NCI-H2196 treated with DMSO at 0.1 percent for 48 hours (cell line): ENCODE results near the gene BCKDHA.

Experiments
- DNase-seq: peaks from one replicate; lab custom pipeline; 2025; ENCODE audit not compliant: unreplicated experiment; lab: John Stamatoyannopoulos, UW

Gene BCKDHA

GRCh38 chr19:41397086-41398049 is at the start of gene BCKDHA, which contains the start of gene EXOSC5:
Gene BCKDHA, plus strand, starts transcription at chr19:41397818. Its CDS starts 10 bp downstream, at chr19:41397828.
Gene EXOSC5, minus strand, starts transcription at chr19:41397359. Its CDS starts 31 bp downstream, at chr19:41397328.
- peak; percentile 99 for DNase-seq

DNA sequence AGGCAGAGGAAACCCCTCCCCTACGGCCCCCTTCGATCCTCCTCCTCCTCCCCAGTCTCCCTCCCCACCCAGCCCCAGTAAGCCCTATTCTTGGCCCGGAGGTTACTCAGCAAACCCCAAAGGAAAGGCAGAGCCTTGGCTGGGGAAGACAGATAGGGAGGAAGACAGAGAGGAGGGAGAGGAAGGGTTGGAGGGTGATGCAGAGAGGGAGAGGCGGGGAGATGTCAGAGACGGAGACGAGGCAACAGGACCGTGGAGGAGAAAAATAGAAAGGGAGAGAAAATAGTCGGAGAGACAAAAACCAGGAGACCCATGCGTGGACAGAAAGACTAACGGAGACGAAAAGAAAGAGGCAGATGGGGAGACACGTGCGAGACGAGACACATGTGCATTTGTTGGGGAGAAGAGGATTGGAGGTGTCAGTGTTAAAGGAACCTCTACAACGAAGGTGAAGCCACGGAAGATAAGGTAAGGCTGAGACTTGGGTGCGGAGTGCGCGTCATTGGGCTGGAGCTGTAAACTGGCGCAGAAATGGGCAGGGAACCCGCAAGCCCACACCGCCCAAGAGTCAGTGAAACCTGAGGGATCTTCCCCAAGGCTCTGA is 46.8 kb upstream of the BCKDHA start:
- DNase-seq: no peak

DNA sequence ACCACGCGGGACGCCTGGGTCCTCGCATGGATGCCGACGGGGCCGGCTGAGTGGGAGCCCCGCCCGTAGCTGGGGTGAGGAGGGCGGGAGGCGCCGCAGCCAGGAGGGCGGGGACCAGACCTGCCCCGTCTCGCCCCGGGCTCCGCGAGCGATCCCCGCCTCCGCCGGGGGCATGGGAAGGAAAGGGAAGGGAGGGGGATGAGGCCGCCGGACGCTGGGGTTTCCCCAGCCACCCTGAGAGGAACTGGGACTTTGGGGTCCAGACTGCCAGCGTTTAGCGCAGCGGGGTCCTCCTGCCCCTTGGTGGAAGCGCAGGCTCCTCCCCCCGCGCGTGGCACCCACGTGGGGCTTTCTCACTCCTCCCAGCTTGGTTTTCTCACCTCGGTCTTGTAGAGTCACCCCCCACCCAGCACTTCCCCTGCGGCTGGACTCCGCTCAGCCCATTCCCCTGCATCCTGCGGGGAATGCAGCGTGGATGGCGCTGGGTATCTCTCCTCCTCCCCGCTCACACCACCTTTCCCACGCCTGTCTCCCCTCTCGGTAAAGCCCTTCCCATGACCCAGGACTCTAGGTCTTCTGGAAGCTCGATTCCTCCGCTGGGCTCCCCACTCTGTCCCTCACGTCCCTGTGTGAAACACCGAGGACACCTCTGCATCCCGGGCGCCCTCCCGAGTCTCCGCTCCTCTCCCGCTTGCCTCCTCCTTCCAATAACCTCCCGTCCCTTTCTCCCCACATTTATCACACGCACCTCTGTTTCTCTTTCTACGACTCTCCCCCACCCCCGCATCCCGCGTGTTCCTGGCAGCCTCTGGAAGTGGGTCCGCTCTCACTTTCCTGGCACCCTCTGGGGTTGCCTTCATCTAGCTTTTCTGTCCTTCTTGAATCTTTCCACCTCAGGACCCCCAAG is 46.0 kb upstream of the BCKDHA start:
- DNase-seq: no peak

GRCh38 chr19:41352279-41352608 is 45.4 kb upstream of the BCKDHA start:
- no peak for DNase-seq

GRCh38 chr19:41352609-41353465 is 44.8 kb upstream of the BCKDHA start:
- no peak for DNase-seq

GRCh38 chr19:41353466-41354342 is 43.9 kb upstream of the BCKDHA start, which contains the start of gene TGFB1:
Gene TGFB1, minus strand, starts transcription at chr19:41353922. Its CDS starts 878 bp downstream, at chr19:41353044.
- no peak for DNase-seq

DNA sequence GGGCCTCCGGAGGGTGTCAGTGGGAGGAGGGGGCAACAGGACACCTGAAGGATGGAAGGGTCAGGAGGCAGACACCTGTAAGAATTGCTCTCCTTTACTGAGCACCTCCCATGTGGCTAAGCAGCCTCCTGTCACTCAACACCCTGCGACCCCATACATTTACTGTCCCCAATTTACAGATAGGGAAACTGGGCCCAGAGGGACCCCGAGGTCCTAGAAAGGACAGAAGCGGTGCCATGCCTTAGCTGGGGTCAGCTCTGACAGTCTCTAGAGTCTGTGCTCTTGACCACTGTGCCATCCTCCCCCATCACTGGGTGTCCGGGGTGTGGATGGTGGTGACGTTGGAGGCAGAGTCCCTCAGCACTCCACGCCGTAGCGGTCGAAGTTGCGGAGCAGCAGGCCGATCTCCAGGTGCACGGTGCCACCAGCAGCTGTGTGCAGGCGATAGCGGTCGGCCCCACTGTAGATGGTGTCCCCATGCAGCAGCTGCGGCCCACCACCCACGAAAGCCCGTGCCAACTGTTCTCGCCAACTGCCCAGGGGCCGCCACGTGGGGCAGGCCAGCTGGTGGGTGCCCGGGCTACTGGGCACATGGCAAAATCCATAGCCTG is 43.2 kb upstream of the BCKDHA start:
- no peak for DNase-seq

DNA sequence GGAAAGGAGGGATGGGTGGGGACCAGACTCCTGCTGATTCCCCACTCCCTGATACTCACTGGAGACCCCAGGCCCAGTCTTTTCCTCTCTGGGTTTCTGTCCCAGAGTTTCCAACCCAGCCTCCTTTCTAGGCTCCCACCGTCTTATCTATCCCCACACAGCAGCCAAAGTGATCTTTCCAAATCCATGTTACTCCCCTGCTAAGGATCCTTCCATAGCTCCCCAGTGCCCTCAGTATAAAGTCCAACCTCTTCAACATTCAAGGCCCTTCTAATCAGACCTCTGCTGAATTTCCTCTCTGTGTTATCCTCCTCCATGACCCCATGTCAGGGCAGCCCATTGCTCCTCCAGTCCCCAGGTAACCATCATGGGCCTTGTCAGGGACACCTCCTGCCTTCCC is 42.6 kb upstream of the BCKDHA start:
- no peak for DNase-seq

- DNase-seq: no peak
Measured at GRCh38 chr19:41355802-41356201, 41.8 kb upstream of the BCKDHA start.

DNA sequence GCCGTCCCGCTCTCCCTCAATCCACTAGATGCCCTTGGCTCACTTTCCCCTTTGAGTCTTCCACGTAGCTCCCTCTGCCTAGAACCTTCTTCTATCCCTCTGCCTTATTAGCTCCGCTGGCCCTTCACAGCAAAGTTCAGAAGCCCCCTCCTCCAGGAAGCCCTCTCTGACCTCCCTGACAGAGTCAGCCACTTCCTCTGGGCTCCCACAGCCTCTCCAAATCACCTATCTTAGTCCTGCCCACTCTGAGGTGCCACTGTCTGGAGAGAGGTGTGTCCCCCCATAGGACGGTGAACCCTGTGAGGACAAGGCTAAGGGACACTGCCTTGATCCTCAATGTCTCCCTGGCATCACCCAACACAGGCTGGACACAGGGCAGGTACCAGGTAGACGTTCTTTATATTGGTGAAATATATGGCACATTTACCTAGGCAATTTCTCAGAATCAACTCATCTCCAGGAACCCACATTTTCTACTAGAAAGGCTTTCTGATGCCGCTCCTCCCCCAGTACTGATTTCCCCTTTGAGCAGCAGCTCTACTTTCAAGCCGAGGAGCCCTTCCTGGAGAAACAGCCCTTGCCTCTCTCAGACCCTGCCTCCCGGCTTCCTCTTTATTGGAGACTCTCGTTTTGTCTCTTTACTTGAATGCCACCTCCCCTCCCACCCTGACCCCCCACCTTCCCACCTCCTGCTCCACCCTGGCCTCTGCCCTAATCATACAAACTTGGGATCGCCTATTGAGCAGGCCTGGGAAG is 40.5 kb upstream of the BCKDHA start:
- no peak for DNase-seq

- DNase-seq: no peak
Measured at GRCh38 chr19:41357746-41358145, 39.9 kb upstream of the BCKDHA start.

GRCh38 chr19:41359741-41360140 is 37.9 kb upstream of the BCKDHA start:
- no peak for DNase-seq

DNA sequence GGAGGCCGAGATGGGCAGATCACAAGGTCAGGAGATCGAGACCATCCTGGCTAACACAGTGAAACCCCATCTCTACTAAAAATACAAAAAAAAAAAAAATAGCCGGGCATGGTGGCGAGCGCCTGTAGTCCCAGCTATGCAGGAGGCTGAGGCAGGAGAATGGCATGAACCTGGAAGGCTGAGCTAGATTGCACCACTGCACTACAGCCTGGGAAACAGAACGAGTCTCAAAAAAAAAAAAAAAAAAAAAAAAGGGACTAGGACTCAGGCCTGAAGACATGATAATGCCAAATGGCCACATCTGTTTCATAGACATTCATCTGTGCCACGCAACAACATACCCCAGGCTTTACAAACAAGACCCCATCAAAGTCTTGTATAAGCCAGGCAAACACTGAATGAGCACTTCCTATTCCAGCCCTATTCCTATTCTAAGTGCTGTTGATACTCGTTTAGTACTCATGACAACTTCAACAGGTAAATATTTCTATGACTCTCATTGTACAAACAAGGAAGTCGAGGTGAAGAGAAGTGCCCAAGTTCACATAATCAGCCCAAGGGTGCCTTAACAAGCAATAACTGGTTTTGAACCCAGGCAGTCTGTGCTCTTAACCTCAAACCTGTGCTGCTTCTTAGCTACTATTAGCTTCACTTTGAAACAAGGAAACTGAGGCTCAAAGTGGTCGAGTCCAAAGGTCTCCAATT is 35.3 kb upstream of the BCKDHA start:
- DNase-seq: no peak

GRCh38 chr19:41363371-41363752 is 34.3 kb upstream of the BCKDHA start:
- DNase-seq: no peak

DNA sequence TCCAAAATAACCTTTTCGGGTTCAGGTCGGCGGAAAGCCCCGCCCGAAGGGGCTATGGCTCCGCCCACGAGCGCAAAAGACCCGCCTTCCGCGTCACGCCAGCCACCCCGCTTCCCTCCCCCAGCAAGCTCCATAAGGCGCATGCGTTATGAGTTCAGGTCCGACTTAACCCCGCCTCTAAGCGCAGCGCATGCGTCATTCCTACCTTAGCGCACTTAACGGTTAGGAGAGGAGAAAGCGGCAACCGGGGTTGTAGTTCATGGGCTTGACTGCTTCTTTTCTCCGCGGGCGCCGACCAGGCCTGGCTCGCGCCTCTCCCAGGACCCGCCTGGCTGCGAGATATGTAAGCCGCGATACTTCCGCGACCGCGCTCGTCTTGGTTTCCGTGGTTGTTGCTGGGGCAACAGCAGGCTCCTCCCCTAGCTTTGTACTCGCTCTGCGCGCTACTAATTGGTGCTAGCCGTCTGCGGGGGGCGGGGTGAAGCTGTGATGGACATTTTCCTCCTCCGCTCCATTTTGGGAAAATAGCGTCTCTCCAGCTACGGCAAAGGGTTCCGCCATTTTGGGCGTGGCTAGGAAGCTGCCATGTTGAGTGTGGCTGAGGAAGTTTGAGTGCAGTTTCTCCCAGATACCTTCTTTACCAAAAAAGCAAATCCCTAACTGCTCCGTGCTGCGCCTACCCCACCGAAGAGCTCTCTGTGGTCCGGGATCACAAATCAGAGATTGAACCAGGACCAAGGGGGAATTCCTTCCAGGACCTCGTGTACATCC is 33.7 kb upstream of the BCKDHA start, which contains the start of gene B9D2:
B9D2 (minus strand) TSS at position 397 of the 771 bp plus-strand sequence. CDS start 630 bp downstream, outside the sequence.
- DNase-seq: peak; percentile 96

DNA sequence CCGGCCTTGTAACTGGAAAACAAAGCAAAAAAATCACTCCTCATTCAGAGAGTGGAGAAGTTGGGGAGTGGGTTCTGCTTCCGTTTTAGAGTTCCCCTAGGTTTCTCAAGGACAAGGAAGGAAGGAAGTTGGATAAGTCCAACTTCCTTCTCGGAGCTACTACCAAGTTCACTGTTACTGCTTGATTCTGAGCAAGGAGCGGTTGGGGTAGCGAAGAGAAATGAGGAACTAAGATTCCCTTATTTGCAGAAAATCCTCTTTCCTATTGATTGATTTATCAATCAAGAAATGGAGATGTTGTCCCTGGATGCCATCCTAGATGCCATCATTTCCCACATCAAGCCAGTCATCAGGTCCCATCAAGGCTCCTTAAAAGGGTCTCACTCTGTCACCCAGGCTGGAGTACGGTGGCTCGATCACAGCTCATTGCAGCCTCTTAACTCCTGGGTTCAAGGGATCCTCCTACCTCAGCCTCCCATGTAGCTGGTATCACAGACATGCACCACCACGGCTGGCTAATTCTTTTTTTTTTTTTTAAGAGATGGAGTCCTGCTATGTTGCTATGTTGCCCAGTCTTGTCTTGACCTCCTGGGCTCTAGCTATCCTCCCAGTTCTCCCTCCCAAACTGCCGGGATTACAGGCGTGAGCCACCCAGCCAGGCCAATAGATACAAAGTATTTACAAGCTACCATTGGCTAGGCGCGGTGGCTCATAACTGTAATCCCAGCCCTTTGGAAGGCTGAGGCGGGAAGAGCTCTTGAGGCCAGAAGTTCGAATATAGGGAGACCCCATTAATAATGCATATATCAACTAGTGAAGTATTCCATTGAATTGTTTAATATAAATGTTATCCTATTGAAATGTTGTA is 32.9 kb upstream of the BCKDHA start:
- DNase-seq: no peak
